ENCODE results near the gene CYB561D1. TPM values are rescaled to one million over a fixed set of nuclear protein-coding genes. Genes with fewer than 3 reads are reported as not detected.

Gene CYB561D1
- total and polyA plus RNA-seq, 2 of the 13 experiments (the other 11 are each of a cell fraction or from before 2014, with no cell fraction given), result 3.9 to 4.1 TPM

DNA sequence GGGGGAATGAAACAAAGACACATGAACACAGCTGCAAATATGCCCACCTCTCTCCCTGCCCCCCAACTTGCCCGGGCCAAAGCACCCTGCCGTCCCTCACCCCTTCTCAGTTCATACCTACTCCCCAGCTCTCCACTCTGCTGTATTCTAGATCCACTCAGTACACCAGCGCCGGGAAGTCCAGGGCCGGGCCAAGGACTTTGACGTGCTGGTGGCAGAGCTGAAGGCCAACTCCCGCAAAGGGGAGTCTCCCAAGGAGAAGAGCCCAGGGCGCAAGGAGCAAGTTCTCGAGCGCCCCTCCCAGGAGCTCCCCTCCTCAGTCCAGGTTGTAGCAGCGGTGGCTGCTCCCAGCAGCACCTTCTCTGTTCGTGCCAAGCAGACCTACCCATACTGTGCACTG, 5.2 kb upstream of the CYB561D1 start (continued):
- TF ChIP-seq NFIC (IDR thresholded peaks at IDR 0.05; ENCODE audit: low read length) (no peak), NFYB (CRISPR knock-in tag; IDR thresholded peaks at IDR 0.05) (no peak), PAX8 (CRISPR knock-in tag; IDR thresholded peaks at IDR 0.05; ENCODE audit: borderline replicate concordance) (no peak)
- TF ChIP-seq, protein P1, sequence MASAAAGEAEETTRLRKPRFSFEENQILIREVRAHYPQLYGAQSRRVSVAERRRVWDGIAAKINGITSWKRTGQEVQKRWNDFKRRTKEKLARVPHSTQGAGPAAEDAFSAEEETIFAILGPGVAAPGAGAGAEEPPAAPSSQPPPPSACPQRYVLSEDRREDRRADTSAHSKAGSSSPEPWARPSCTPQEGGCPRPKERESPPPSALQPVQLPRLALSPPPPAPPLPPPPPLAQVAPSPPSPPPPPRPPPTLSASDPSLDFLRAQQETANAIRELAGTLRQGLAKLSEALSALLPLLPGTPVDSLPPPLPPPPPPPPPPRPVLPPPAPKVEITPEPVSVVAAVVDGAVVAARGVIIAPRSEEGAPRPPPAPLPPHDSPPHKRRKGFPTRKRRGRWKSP (CRISPR knock-in tag; IDR thresholded peaks at IDR 0.05), result no peak

DNA sequence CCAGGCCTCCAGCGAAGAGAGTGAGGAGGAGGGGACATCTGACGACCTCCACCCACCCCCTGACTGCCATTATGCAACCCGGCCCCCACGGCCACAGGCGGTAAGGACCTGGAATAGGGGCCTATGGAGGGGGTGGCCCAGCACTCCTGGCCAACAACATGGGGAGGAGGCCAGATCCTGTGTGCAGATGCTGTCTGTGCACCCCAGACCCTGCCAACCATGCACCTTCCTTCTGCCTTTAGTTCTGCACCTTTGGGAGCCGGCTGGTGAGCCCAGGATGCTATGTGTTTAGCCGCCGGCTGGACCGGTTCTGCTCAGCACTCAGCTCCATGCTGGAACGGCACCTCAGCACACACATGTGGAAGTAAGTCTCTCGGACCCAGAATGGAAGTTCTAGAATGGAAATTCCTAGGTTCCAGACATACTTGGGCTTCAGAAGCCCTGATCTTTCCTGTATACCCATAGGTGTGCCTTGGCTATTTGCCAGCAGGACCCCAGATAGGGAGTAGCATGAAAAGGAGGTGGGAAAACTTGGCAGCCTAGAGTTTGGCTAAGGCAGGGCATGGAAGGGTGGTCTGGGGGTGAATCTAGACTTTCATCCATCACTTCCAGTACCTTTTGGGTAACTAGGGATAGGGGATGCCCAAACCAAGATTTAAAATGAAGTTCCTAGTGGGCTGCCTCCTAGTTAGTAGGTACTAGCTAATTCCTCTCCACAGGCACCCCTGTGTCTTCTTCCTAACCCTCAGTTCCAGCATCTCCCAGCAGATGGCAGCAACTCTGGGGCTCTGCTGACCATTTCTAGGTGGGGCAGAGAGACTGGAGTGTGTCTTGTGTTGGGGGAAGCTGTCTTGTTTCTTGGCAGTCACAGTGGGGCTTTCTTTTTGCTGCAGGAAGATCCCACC, 3.6 kb upstream of the CYB561D1 start:
- peak; percentile 45 for DNase-seq (ENCODE audit: low spot score)
- peak; percentile 89 for FAIRE-seq
- no peaks in the 10 kb centered on the region for H3K27me3 ChIP-seq (ENCODE audit: control insufficient read depth in 1 of 2, insufficient read depth in 2 of 2, low read length in 2 of 2)
- TF ChIP-seq SMC3 (IDR thresholded peaks at IDR 0.05; ENCODE audit: low read length) (peak; percentile 73), STAG1 (CRISPR knock-in tag; IDR thresholded peaks at IDR 0.05) (peak; percentile 54), ZNF883 (CRISPR knock-in tag; IDR thresholded peaks at IDR 0.05; ENCODE audit: not compliant biosample characterization) (no peak), XRCC5 (optimal IDR thresholded peaks at IDR 0.05; ENCODE audit: low read length) (peak; percentile 73), GABPB1 (CRISPR knock-in tag; IDR thresholded peaks at IDR 0.05) (0 out of 2 replicates have a peak, but pooled peaks have one; percentile 10), PCBP1 (IDR thresholded peaks at IDR 0.05; ENCODE audit: borderline replicate concordance, low read depth, low read length) (no peak)
- TF ChIP-seq, protein P2, sequence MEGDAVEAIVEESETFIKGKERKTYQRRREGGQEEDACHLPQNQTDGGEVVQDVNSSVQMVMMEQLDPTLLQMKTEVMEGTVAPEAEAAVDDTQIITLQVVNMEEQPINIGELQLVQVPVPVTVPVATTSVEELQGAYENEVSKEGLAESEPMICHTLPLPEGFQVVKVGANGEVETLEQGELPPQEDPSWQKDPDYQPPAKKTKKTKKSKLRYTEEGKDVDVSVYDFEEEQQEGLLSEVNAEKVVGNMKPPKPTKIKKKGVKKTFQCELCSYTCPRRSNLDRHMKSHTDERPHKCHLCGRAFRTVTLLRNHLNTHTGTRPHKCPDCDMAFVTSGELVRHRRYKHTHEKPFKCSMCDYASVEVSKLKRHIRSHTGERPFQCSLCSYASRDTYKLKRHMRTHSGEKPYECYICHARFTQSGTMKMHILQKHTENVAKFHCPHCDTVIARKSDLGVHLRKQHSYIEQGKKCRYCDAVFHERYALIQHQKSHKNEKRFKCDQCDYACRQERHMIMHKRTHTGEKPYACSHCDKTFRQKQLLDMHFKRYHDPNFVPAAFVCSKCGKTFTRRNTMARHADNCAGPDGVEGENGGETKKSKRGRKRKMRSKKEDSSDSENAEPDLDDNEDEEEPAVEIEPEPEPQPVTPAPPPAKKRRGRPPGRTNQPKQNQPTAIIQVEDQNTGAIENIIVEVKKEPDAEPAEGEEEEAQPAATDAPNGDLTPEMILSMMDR (CRISPR knock-in tag; IDR thresholded peaks at IDR 0.05), result peak; percentile 76
- TF ChIP-seq, protein P3, sequence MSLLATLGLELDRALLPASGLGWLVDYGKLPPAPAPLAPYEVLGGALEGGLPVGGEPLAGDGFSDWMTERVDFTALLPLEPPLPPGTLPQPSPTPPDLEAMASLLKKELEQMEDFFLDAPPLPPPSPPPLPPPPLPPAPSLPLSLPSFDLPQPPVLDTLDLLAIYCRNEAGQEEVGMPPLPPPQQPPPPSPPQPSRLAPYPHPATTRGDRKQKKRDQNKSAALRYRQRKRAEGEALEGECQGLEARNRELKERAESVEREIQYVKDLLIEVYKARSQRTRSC (CRISPR knock-in tag; IDR thresholded peaks at IDR 0.05; ENCODE audit: low read depth), result no peak
- no peak overlapping the region for H3K9ac ChIP-seq (ENCODE audit: insufficient read depth, low read depth, low read length)
- POLR2A ChIA-PET, result interaction anchor here (0.6 to 1.4 kb wide), 2 partner anchors 41 to 71 kb away, joined by 4 to 18 read pairs; no protein-coding TSS in a partner anchor
- intact Hi-C loops (cut with micrococcal nuclease; ENCODE audit: unreplicated experiment) (loop anchor here (5.0 kb wide), 1 partner anchor 63 kb away; the partner anchor contains the start of gene PSMA5), in situ Hi-C loops (cut with HindIII; ENCODE audit: extremely low pct_ligation_motif_present, low pct_unique_long_range_greater_than_20kb) (loop anchor here (5.0 kb wide), 1 partner anchor 42 kb away; no protein-coding TSS in a partner anchor)
- no peaks in the 10 kb centered on the region for H3K9me3 ChIP-seq (ENCODE audit: low read length)
- no peaks in the 10 kb centered on the region; a peak in 2 of 5 replicates for H3K36me3 ChIP-seq (replicated peaks in 1 of 2; ENCODE audit: control insufficient read depth in 1 of 2, insufficient read depth in 2 of 2, low read length in 2 of 2)
- H3K4me2 ChIP-seq (ENCODE audit: low read depth, low read length), result no peak overlapping the region
- 90% methylated on average over 5 of the region's 11 CpGs for WGBS (ENCODE audit: low lambda C conversion rate)
- H3K79me2 ChIP-seq (ENCODE audit: insufficient read depth, low read length), result no peaks in the 10 kb centered on the region
- peak; percentile 44 for ATAC-seq
- CTCF ChIA-PET (ENCODE audit: low intra/inter-chr PET ratio, low total read pairs), result interaction anchor here (0.6 to 1.8 kb wide), 2 partner anchors 41 to 106 kb away, joined by 3 to 45 read pairs; no protein-coding TSS in a partner anchor
- H3K4me1 ChIP-seq (ENCODE audit: insufficient read depth, low read length), result peaks cover 19% of the 10 kb centered on the region
- no TSS peak for BruUV-seq (replicated peaks)
- no peak overlapping the region for H3K27ac ChIP-seq (ENCODE audit: extremely low read length, insufficient read depth, low read length)
- no peak overlapping the region for H3K4me3 ChIP-seq (replicated peaks in 1 of 3; ENCODE audit: insufficient read depth in 1 of 3, low read depth in 2 of 3, low read length in 3 of 3)
- H2AFZ ChIP-seq (ENCODE audit: low read length), result no peak overlapping the region
- H4K20me1 ChIP-seq (ENCODE audit: insufficient read depth, low read length), result no peaks in the 10 kb centered on the region
